WERI-Rb-1 (cell line): ENCODE results near the gene FRMD4A.

Experiments used
- DNase-seq: peaks from one replicate; pipeline ENCODE4 v3.0.0-alpha.2; 2020
- H3K27ac ChIP-seq: fragments of 250-450 bp; sonication (Bioruptor Pico); 2 replicates; pipeline ENCODE4 v1.5.1; 2020; ENCODE audit warnings: mild to moderate bottlenecking, moderate library complexity
- H3K27me3 ChIP-seq: fragments of 250-450 bp; sonication (Bioruptor Pico); 2 replicates; pipeline ENCODE4 v1.5.1; 2021; ENCODE audit warnings: mild to moderate bottlenecking, low read depth, moderate library complexity; ENCODE audit not compliant: insufficient read depth, severe bottlenecking
- H3K36me3 ChIP-seq: fragments of 250-450 bp; sonication (Bioruptor Pico); 2 replicates; pipeline ENCODE4 v1.5.1; 2020; ENCODE audit warnings: mild to moderate bottlenecking, moderate library complexity
- H3K4me3 ChIP-seq: 2 replicates; pipeline ENCODE4 v1.5.1; 2011; ENCODE audit warnings: low read depth, mild to moderate bottlenecking, control low read depth, low read length
- H3K9me3 ChIP-seq: fragments of 250-450 bp; sonication (Bioruptor Pico); 2 replicates; pipeline ENCODE4 v1.5.1; 2021; ENCODE audit warnings: mild to moderate bottlenecking, moderate library complexity; ENCODE audit not compliant: severe bottlenecking
- CTCF ChIP-seq: IDR thresholded peaks from 2 replicates; pipeline ENCODE4 v1.5.1; 2011; ENCODE audit warnings: low read depth, mild to moderate bottlenecking, control low read depth, inconsistent platforms, low read length

FRMD4A gene

GRCh38 chr10:14022954-14023672 is 307.6 kb downstream of the FRMD4A start:
- Histone ChIP-seq H3K36me3 (no peaks in the 10 kb centered on the region), H3K9me3 (no peaks in the 10 kb centered on the region), H3K27ac (no peak overlapping the region), H3K27me3 (no peaks in the 10 kb centered on the region), H3K4me3 (no peak overlapping the region)
- no peak for TF ChIP-seq CTCF
- no peak for DNase-seq

- no peaks in the 10 kb centered on the region for H3K9me3 ChIP-seq
- H3K27ac ChIP-seq: no peak overlapping the region
- no peak for TF ChIP-seq CTCF
- no peaks in the 10 kb centered on the region for H3K36me3 ChIP-seq
- H3K4me3 ChIP-seq: no peak overlapping the region
- H3K27me3 ChIP-seq: no peaks in the 10 kb centered on the region
- DNase-seq: no peak
Measured at GRCh38 chr10:14022052-14022451, 308.7 kb downstream of the FRMD4A start.

- H3K4me3 ChIP-seq: no peak overlapping the region
- H3K9me3 ChIP-seq: no peaks in the 10 kb centered on the region
- no peaks in the 10 kb centered on the region for H3K27me3 ChIP-seq
- no peak for DNase-seq
- no peak overlapping the region for H3K27ac ChIP-seq
- TF ChIP-seq CTCF: no peak
- H3K36me3 ChIP-seq: no peaks in the 10 kb centered on the region
Measured at GRCh38 chr10:14020037-14020664, 310.6 kb downstream of the FRMD4A start.

- Histone ChIP-seq H3K9me3 (no peaks in the 10 kb centered on the region), H3K27ac (no peak overlapping the region), H3K4me3 (no peak overlapping the region), H3K27me3 (no peaks in the 10 kb centered on the region), H3K36me3 (no peaks in the 10 kb centered on the region)
- DNase-seq: no peak
- no peak for TF ChIP-seq CTCF
Measured at GRCh38 chr10:14017467-14017866, 313.3 kb downstream of the FRMD4A start.

GRCh38 chr10:14016931-14017333 is 313.8 kb downstream of the FRMD4A start:
- H3K27me3 ChIP-seq: no peaks in the 10 kb centered on the region
- no peaks in the 10 kb centered on the region for H3K9me3 ChIP-seq
- H3K4me3 ChIP-seq: no peak overlapping the region
- no peak for DNase-seq
- TF ChIP-seq CTCF: no peak
- H3K36me3 ChIP-seq: no peaks in the 10 kb centered on the region
- no peak overlapping the region for H3K27ac ChIP-seq
